ENCODE measurements around the gene PRR5.

DNA sequence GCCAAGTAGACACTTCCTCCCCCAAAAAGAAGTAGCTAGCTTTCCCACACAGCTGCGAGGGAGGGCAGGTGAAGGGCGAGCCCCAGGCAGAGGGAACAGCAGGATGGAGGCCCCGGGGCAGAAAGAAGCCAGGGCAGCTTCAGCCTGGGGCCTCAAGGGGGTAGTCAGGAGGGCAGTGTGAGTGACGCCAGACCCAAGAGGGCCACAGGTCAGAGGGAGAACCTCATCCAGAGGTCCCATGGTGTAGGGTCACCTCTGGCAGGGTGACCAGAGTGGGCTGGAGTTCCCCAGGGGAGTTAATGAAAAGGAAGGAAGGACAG lies 9.2 kb downstream of the PRR5 start:
- TF ChIP-seq, protein P1, sequence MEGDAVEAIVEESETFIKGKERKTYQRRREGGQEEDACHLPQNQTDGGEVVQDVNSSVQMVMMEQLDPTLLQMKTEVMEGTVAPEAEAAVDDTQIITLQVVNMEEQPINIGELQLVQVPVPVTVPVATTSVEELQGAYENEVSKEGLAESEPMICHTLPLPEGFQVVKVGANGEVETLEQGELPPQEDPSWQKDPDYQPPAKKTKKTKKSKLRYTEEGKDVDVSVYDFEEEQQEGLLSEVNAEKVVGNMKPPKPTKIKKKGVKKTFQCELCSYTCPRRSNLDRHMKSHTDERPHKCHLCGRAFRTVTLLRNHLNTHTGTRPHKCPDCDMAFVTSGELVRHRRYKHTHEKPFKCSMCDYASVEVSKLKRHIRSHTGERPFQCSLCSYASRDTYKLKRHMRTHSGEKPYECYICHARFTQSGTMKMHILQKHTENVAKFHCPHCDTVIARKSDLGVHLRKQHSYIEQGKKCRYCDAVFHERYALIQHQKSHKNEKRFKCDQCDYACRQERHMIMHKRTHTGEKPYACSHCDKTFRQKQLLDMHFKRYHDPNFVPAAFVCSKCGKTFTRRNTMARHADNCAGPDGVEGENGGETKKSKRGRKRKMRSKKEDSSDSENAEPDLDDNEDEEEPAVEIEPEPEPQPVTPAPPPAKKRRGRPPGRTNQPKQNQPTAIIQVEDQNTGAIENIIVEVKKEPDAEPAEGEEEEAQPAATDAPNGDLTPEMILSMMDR (conservative IDR thresholded peaks at IDR 0.05 in 1 of 2, IDR thresholded peaks at IDR 0.05 in 1 of 2; ENCODE audit: low read depth in 1 of 2, low read length in 2 of 2) = no peak
- no peak for TF ChIP-seq EZH2 (IDR thresholded peaks at IDR 0.05; ENCODE audit: low read length, missing control alignments)
